H4 (cell line): Measurements from ENCODE around the gene UPK2. TPM values are rescaled to one million over a fixed set of nuclear protein-coding genes. Genes with fewer than 3 reads are reported as not detected.
"Not testable (repeated sequence)": the region's sequence is repeated elsewhere in the genome, so short reads cannot be mapped to it uniquely, and the experiment has no call there.

Source experiments
- DNase-seq: peaks from one replicate; pipeline ENCODE4 v3.0.0-alpha.2; 2015; ENCODE audit warnings: low spot score
- total RNA-seq: library from RNA; depleted of rRNA; stranded (reverse); fragments of >200 nt; shearing (Covaris generic); gene quantifications from 2 replicates; pipeline ENCODE4 v1.2.3, GENCODE V29; 2014

Gene UPK2
- total RNA-seq, 1 experiment from 2014 or later: not detected

GRCh38 chr11:118938491-118939403, 17.4 kb upstream of the UPK2 start:
- peak; percentile 74 for DNase-seq

DNA sequence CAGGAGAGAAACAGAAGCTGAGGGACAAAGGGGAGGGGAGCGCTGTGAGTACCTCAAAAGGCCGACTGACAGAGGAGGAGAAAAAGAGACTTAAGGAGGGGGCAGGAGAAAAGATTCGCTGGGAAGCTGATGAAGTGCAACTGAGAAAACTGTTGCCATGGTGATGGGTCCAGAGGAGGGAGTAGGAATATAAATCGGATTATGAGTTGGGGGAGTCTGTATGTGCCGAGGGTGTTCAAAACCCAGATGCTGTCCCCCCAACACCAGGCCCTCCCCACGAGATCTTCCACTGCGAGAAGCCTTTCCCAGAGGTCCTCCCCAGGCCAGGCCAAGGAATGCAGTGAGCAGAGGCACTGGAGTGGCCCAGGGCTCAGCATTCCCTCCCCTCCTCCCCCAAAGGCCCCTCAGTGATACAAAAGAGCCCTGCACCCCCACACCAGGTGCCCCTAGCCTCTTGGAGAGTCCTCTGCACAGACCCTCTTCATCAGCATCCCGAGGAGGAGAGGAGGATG, 16.6 kb upstream of the UPK2 start:
- DNase-seq: no peak

- DNase-seq: no peak
Measured at GRCh38 chr11:118939953-118940598, 16.0 kb upstream of the UPK2 start.

GRCh38 chr11:118947091-118947490, 9.0 kb upstream of the UPK2 start:
- DNase-seq: no peak

DNA sequence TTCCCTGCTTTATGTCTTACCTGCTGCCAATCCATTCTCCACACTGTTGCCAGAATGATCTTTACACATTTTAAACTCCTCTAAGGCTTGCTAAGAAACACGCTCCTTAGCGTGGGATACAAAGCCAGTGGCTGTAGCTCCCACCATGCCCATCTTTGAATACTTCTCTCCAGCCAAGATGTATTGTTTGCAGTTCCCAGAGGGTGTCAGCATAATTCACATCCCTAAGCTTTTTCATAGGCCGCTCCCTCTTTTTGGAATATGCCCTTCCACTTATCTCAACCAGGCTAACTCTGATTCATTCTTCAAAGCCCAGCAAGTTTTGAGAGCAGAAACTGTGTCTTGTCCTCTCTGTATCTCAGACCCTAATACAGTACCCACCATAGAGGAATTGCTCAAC, 8.1 kb upstream of the UPK2 start:
- no peak for DNase-seq

- DNase-seq: no peak
Measured at GRCh38 chr11:118953265-118953664, 2.8 kb upstream of the UPK2 start.

GRCh38 chr11:118953976-118954375, 2.1 kb upstream of the UPK2 start:
- not testable (repeated sequence) for DNase-seq

- no peak for DNase-seq
Measured at GRCh38 chr11:118956847-118957469, 860 bp downstream of the UPK2 start.

GRCh38 chr11:118957549-118957948, 1.5 kb downstream of the UPK2 start:
- no peak for DNase-seq

DNA sequence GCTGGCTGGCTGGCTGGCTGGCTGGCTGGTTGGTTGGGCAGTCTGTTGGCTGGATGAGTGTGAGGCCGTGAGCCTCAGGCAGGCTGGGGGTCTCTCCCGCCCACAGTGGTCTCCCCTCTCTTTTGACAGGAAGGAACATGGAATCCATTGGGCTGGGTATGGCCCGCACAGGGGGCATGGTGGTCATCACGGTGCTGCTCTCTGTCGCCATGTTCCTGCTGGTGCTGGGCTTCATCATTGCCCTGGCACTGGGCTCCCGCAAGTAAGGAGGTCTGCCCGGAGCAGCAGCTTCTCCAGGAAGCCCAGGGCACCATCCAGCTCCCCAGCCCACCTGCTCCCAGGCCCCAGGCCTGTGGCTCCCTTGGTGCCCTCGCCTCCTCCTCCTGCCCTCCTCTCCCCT, 1.9 kb downstream of the UPK2 start:
- no peak for DNase-seq

DNA sequence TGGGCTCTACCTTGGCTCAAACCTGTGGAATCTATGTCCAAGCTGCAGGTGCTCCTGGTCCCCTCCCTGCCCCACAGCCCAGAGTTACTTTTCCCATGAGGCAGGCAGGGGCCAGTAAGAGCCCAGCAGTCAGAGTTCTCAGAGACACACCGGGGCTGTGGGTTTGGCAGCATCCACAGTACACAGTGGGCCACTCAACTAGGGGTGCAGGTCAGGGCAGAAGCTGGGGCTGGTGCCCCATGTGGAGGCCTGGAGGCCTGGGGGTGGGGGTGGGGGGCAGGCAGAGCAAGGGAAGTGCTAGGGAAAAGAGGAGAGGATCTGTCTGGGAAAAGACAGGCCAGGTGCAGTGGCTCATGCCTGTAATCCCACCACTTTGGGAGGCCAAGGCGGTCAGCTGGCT, 2.5 kb downstream of the UPK2 start:
- no peak for DNase-seq

- DNase-seq: no peak
Measured at GRCh38 chr11:118961189-118961588, 5.1 kb downstream of the UPK2 start.

GRCh38 chr11:118961591-118961990, 5.5 kb downstream of the UPK2 start:
- DNase-seq: no peak

GRCh38 chr11:118969508-118969907, 13.4 kb downstream of the UPK2 start:
- not testable (repeated sequence) for DNase-seq

- DNase-seq: no peak
Measured at GRCh38 chr11:118971646-118972045, 15.5 kb downstream of the UPK2 start, which contains the start of gene FOXR1. Gene FOXR1, plus strand, starts transcription at chr11:118971761. Its CDS starts 171 bp downstream, at chr11:118971932.

- DNase-seq: no peak
Measured at GRCh38 chr11:118973985-118974384, 17.9 kb downstream of the UPK2 start.

DNA sequence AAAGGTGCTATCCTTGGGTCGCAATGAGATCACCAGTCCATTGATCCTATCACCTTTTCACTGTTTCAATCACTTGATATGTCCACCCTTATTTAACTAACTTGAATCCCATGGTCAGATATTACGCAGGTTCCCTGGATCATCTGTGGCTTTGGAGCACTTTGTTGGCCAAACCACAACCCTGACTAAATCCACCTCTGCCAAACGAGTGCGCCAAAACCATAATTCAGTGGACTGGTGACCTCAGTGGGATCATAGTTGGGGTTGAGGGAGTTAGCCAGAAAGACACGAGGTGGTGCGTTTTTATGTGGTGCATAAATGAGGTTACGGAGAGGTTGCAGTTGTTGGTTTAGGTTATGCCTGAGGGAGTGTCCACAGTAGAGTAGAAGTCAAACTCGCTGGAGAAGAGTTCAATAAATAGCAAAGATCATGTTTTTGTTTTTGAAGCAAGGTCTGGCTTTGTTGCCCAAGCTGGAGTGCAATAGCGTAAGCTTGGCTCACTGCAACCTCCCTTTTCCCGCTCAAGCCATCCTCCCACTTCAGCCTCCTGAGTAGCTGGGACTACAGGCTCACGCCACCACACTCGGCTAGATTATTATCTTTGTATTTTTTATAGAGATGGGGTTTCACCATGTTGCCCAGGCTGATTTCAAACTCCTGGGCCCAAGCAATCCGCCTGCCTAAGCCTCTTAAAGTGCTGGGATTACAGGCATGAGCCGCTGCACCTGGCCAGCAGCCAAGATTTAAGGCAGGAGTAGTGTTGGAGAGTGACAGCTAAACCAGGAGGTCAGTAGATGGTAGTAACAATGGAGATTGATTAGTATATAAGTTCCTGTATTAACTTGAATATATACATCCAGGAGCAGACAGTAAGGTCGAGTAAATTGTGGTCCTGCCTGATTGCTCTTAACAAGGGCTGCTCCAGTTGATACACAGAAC, 19.9 kb downstream of the UPK2 start:
- DNase-seq: no peak

DNA sequence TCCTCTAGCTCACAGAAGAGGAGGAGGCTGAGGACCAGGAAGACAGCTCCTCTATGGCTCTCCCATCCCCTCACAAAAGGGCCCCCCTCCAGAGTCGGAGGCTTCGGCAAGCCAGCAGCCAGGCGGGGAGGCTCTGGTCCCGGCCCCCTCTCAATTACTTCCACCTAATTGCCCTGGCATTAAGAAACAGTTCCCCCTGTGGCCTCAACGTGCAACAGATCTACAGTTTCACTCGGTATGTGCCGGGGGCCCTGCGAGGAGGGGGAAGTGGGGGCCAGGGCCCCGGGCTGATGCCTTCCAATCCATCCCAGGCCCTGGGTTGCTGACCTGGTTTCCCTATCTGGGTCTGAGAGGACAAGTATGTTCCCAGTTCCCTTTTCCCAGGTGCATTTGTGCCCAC, 23.3 kb downstream of the UPK2 start:
- DNase-seq: no peak

DNA sequence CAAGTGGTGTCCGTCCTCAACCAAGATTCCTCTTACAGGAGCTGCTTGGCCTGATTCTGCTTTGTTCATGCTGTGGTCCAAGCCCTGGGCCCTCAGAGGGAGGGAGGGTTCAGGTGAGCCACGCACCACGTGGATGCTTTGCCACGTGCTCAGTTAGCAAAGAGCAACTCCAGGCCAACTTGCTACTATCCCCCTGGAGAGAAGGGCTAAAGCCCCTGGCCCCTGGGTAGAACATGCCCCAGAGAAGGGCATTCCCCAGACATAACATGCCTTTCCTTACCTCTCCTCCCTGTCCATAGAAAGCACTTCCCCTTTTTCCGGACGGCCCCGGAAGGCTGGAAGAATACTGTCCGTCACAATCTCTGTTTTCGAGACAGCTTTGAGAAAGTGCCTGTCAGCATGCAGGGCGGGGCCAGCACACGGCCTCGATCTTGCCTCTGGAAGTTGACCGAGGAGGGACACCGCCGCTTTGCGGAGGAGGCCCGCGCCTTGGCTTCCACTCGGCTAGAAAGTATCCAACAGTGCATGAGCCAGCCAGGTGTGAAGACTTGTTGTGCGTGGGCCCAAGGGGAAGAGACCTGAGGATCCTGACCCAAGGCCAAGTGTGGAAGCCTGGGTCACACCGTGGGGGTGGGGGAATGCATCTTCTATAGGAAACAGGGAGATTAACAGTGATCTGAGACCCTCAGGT, 24.2 kb downstream of the UPK2 start:
- DNase-seq: no peak

DNA sequence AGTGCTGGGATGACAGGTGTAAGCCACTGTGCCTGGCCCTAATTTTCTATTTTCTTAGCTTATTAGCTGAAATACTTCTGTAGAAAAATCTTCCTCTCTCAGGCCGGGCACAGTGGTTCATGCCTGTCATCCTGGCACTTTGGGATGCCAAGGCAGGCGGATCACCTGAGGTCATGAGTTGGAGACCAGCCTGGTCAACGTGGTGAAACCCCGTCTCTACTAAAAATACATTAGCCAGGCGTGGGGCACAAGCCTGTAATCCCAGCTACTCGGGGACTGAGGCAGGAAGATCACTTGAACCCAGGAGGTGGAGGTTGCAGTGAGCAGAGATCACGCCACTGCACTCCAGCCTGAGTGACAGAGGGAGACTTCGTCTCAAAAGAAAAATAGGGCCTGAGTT, 28.2 kb downstream of the UPK2 start:
- DNase-seq: not testable (repeated sequence)

GRCh38 chr11:118984825-118985224, 28.7 kb downstream of the UPK2 start:
- no peak for DNase-seq
